Measurements from ENCODE around the gene CHRNB2.

The CHRNB2 gene

DNA sequence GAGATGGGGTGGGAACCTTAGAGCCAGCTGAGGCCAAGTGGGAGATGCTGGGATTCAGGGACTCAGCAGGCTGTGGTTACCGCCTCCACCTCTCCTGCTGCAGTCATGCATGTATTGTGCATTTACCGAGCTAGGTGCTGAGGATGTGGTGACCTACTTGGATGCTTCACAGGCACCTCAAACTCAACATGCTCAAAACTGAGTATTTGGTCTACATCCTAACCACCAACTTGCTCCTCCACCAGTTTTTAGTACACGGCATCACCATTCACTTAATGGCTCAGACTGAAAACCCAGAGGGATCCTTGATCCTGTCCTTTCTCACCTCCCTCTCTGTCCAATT lies 5.6 kb downstream of the CHRNB2 start:
- peaks cover 10% of the 10 kb centered on the region for H3K36me3 ChIP-seq (replicated peaks)
- H3K27me3 ChIP-seq (replicated peaks): peaks cover 2% of the 10 kb centered on the region
- DNase-seq: no peak
- no peak overlapping the region for H3K4me3 ChIP-seq (ENCODE audit: low read depth, low read length)
- H3K27ac ChIP-seq: no peak overlapping the region
- TF ChIP-seq, protein P1, sequence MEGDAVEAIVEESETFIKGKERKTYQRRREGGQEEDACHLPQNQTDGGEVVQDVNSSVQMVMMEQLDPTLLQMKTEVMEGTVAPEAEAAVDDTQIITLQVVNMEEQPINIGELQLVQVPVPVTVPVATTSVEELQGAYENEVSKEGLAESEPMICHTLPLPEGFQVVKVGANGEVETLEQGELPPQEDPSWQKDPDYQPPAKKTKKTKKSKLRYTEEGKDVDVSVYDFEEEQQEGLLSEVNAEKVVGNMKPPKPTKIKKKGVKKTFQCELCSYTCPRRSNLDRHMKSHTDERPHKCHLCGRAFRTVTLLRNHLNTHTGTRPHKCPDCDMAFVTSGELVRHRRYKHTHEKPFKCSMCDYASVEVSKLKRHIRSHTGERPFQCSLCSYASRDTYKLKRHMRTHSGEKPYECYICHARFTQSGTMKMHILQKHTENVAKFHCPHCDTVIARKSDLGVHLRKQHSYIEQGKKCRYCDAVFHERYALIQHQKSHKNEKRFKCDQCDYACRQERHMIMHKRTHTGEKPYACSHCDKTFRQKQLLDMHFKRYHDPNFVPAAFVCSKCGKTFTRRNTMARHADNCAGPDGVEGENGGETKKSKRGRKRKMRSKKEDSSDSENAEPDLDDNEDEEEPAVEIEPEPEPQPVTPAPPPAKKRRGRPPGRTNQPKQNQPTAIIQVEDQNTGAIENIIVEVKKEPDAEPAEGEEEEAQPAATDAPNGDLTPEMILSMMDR (IDR thresholded peaks at IDR 0.05; ENCODE audit: low read depth, low read length, missing control alignments): no peak
- in situ Hi-C loops (cut with HindIII; ENCODE audit: low pct_ligation_motif_present, low sequenced_read_pairs): no loop called here

DNA sequence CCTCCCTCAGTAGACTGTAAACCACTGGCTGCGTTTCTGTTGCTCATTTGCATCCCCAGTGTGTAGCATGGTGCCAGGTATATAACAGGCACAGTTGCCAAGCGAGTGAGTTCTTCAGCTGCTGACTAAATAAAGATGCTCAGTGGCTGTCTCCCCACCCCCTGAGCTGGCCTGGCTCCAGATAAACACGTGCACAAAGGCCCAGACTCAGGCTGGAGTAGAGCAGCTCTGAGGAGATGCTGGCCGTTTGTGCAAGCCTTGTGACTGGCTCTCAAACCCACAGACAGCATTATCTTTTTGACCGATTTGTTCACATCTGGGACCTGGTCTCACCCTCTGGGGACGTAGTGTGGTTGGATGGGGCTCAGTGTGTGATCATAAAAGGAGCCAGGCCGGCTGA lies 7.1 kb downstream of the CHRNB2 start:
- H3K27ac ChIP-seq: no peak overlapping the region
- H3K36me3 ChIP-seq (replicated peaks): peaks cover 23% of the 10 kb centered on the region
- TF ChIP-seq, protein P1 (IDR thresholded peaks at IDR 0.05; ENCODE audit: low read depth, low read length, missing control alignments): no peak
- DNase-seq: no peak
- in situ Hi-C loops (cut with HindIII; ENCODE audit: low pct_ligation_motif_present, low sequenced_read_pairs): no loop called here
- H3K27me3 ChIP-seq (replicated peaks): no peaks in the 10 kb centered on the region
- H3K4me3 ChIP-seq (ENCODE audit: low read depth, low read length): no peak overlapping the region

DNA sequence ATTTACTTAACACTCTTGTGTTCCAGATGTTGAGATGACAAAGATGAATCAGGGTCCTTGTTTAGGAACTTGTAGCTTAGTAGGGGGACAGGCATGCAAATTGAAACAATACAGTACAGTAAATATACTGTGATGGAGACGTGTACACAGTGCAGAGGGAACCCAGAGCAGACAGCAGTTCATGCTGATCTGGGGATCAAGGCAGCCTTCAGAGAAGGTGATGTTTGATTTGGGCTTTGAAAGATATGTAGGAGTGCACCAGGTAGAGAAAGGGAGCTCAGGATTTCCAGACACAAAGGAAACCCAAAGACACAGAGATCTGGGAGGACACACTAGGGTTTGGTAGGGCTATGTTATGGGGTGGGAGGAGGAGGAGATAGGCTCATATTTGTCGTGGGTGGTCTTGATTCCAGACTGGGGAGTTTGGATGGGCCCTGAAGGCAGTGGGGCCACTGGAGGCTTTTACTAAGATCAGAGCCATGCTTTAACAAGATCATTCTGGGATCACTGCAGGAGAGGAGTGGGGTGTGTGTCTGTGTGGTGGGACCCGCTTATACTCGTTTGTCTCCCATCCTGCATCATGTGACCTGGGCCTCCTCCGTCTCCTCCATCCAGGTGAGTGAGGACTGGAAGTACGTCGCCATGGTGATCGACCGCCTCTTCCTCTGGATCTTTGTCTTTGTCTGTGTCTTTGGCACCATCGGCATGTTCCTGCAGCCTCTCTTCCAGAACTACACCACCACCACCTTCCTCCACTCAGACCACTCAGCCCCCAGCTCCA lies 7.8 kb downstream of the CHRNB2 start:
- no peak overlapping the region for H3K4me3 ChIP-seq (ENCODE audit: low read depth, low read length)
- H3K27me3 ChIP-seq (replicated peaks): no peaks in the 10 kb centered on the region
- in situ Hi-C loops (cut with HindIII; ENCODE audit: low pct_ligation_motif_present, low sequenced_read_pairs): no loop called here
- H3K36me3 ChIP-seq (replicated peaks): peaks cover 29% of the 10 kb centered on the region
- DNase-seq: no peak
- H3K27ac ChIP-seq: no peak overlapping the region
- TF ChIP-seq, protein P1 (IDR thresholded peaks at IDR 0.05; ENCODE audit: low read depth, low read length, missing control alignments): no peak

DNA sequence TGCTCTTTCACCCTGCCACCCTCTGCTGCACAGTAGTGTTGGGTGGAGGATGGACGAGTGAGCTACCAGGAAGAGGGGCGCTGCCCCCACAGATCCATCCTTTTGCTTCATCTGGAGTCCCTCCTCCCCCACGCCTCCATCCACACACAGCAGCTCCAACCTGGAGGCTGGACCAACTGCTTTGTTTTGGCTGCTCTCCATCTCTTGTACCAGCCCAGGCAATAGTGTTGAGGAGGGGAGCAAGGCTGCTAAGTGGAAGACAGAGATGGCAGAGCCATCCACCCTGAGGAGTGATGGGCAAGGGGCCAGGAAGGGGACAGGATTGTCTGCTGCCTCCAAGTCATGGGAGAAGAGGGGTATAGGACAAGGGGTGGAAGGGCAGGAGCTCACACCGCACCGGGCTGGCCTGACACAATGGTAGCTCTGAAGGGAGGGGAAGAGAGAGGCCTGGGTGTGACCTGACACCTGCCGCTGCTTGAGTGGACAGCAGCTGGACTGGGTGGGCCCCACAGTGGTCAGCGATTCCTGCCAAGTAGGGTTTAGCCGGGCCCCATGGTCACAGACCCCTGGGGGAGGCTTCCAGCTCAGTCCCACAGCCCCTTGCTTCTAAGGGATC lies 8.5 kb downstream of the CHRNB2 start:
- TF ChIP-seq, protein P1 (IDR thresholded peaks at IDR 0.05; ENCODE audit: low read depth, low read length, missing control alignments): no peak
- Histone ChIP-seq H3K27ac (no peak overlapping the region), H3K36me3 (replicated peaks) (peaks cover 37% of the 10 kb centered on the region), H3K27me3 (replicated peaks) (no peaks in the 10 kb centered on the region), H3K4me3 (ENCODE audit: low read depth, low read length) (no peak overlapping the region)
- in situ Hi-C loops (cut with HindIII; ENCODE audit: low pct_ligation_motif_present, low sequenced_read_pairs): no loop called here
- no peak for DNase-seq

DNA sequence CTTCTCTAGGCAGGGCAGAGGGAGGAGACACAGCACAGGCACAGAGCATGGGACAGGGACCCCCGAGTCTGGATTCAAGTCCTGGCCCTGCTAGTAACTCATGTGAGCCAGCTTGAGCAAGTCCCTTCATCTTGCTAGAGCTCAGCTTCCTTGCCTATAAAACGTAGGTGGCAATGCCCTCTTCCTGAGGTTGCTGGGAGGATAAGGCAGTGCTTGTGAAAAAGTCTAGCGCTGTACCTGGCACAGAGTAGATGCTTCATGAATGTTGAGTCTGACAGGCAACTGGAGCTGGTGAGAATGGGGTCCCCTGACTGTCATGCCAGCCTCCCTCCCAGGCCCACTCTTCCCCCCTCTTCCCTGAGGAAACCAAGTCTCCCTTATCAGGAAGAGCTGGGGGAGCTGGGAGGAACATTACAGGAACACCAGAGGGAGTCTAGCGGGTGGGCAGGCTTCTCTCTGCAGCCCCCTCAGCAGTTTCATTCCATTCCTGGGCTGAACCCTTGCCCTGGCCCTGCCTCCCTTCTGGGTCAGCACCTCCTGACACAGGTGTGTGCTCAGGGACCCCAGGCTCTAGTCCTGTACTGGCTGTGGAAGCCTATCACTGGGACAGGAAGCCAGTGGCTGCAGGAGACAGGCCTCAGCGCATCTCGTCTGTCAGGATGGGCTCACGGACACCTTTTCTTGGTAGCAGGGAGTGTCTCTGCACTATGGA lies 9.9 kb downstream of the CHRNB2 start:
- H3K27me3 ChIP-seq (replicated peaks): no peaks in the 10 kb centered on the region
- no peak for DNase-seq
- TF ChIP-seq, protein P1 (IDR thresholded peaks at IDR 0.05; ENCODE audit: low read depth, low read length, missing control alignments): no peak
- no peak overlapping the region for H3K27ac ChIP-seq
- H3K4me3 ChIP-seq (ENCODE audit: low read depth, low read length): no peak overlapping the region
- in situ Hi-C loops (cut with HindIII; ENCODE audit: low pct_ligation_motif_present, low sequenced_read_pairs): no loop called here
- H3K36me3 ChIP-seq (replicated peaks): peaks cover 50% of the 10 kb centered on the region

Measured in brain microvascular endothelial cell (primary cell).